Measurements from ENCODE around the gene SHC1. TPM values are rescaled to one million over a fixed set of nuclear protein-coding genes. Genes with fewer than 3 reads are reported as not detected.

Gene SHC1
- 153 TPM for total RNA-seq
- 43.8 TPM for polyA plus RNA-seq (ENCODE audit: insufficient read depth, low read depth, low replicate concordance)
- long read RNA-seq, donor 1, transcript SHC1-210 (12 exons, 3,481 nt), result major isoform, 7 of 112 reads
- long read RNA-seq, donor 1, partial matches to known transcripts, result 5 of 112 reads
- long read RNA-seq, donor 1, other reads (novel, unspliced or antisense), result 96 of 112 reads
- long read RNA-seq, donor 2, transcript SHC1-210 (12 exons, 3,481 nt), result major isoform, 5 of 131 reads
- long read RNA-seq, donor 2, partial matches to known transcripts, result 0 of 131 reads
- long read RNA-seq, donor 2, other reads (novel, unspliced or antisense), result 124 of 131 reads
- long read RNA-seq, donor 3, transcript SHC1-205 (13 exons, 3,062 nt), result major isoform, 5 of 14 reads
- long read RNA-seq, donor 3, partial matches to known transcripts, result 0 of 14 reads
- long read RNA-seq, donor 3, other reads (novel, unspliced or antisense), result 0 of 14 reads
- long read RNA-seq, donor 4, partial matches to known transcripts, result 0 of 10 reads
- long read RNA-seq, donor 4, other reads (novel, unspliced or antisense), result 0 of 10 reads
- long read RNA-seq, donor 5, partial matches to known transcripts, result 0 of 1 reads
- long read RNA-seq, donor 5, other reads (novel, unspliced or antisense), result 0 of 1 reads
- long read RNA-seq, donor 6, partial matches to known transcripts, result 5 of 263 reads
- long read RNA-seq, donor 6, other reads (novel, unspliced or antisense), result 254 of 263 reads
- long read RNA-seq, donor 7, transcript SHC1-210 (12 exons, 3,481 nt), result major isoform, 14 of 85 reads
- long read RNA-seq, donor 7, transcript SHC1-205 (13 exons, 3,062 nt), result major isoform, 14 of 85 reads
- long read RNA-seq, donor 7, partial matches to known transcripts, result 30 of 85 reads
- long read RNA-seq, donor 7, other reads (novel, unspliced or antisense), result 21 of 85 reads
- long read RNA-seq, donor 8, partial matches to known transcripts, result 15 of 132 reads
- long read RNA-seq, donor 8, other reads (novel, unspliced or antisense), result 112 of 132 reads
- long read RNA-seq, donor 9, partial matches to known transcripts, result 0 of 5 reads
- long read RNA-seq, donor 9, other reads (novel, unspliced or antisense), result 0 of 5 reads
- long read RNA-seq, donor 10, partial matches to known transcripts, result 0 of 117 reads
- long read RNA-seq, donor 10, other reads (novel, unspliced or antisense), result 109 of 117 reads

GRCh38 chr1:154970631-154971340 is at the start of gene SHC1:
Gene SHC1 (minus strand): TSS chr1:154970747. CDS start chr1:154970526, 221 bp downstream.
- TF ChIP-seq, protein P1, sequence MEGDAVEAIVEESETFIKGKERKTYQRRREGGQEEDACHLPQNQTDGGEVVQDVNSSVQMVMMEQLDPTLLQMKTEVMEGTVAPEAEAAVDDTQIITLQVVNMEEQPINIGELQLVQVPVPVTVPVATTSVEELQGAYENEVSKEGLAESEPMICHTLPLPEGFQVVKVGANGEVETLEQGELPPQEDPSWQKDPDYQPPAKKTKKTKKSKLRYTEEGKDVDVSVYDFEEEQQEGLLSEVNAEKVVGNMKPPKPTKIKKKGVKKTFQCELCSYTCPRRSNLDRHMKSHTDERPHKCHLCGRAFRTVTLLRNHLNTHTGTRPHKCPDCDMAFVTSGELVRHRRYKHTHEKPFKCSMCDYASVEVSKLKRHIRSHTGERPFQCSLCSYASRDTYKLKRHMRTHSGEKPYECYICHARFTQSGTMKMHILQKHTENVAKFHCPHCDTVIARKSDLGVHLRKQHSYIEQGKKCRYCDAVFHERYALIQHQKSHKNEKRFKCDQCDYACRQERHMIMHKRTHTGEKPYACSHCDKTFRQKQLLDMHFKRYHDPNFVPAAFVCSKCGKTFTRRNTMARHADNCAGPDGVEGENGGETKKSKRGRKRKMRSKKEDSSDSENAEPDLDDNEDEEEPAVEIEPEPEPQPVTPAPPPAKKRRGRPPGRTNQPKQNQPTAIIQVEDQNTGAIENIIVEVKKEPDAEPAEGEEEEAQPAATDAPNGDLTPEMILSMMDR (IDR thresholded peaks at IDR 0.05; ENCODE audit: borderline replicate concordance, extremely low read depth, insufficient read depth), result no peak
- peak within 1 kb of the TSS in 2 of 3 donors; percentile 52 to 78 for H3K9ac ChIP-seq (ENCODE audit: low read length in 3 of 3)
- peaks cover 0 to 25% (median 19%) of the 10 kb centered on the region in 3 donors for H3K36me3 ChIP-seq (ENCODE audit: control insufficient read depth in 2 of 3, insufficient read depth in 3 of 3, low read length in 3 of 3)
- FAIRE-seq (no peak), DNase-seq (peak; percentile 85 to 98 (median 93))
- H3K4me3 ChIP-seq (ENCODE audit: low read length in 3 of 3), result peak within 1 kb of the TSS; percentile 42
- H3K27ac ChIP-seq (ENCODE audit: low read depth in 2 of 2, low read length in 2 of 2), result peak within 1 kb of the TSS; percentile 95 to 98
- intact Hi-C loops (cut with DNase I), result no loop called here
- H3K27me3 ChIP-seq (ENCODE audit: control insufficient read depth, insufficient read depth, low read length), result no peaks in the 10 kb centered on the region
- no peaks in the 10 kb centered on the region for H3K9me3 ChIP-seq (ENCODE audit: control insufficient read depth in 2 of 3, insufficient read depth in 1 of 3, low read length in 3 of 3)
- peaks cover 7 to 24% (median 23%) of the 10 kb centered on the region in 3 donors for H3K4me1 ChIP-seq (ENCODE audit: control insufficient read depth in 2 of 3, insufficient read depth in 2 of 3, low read depth in 1 of 3, low read length in 3 of 3)

DNA sequence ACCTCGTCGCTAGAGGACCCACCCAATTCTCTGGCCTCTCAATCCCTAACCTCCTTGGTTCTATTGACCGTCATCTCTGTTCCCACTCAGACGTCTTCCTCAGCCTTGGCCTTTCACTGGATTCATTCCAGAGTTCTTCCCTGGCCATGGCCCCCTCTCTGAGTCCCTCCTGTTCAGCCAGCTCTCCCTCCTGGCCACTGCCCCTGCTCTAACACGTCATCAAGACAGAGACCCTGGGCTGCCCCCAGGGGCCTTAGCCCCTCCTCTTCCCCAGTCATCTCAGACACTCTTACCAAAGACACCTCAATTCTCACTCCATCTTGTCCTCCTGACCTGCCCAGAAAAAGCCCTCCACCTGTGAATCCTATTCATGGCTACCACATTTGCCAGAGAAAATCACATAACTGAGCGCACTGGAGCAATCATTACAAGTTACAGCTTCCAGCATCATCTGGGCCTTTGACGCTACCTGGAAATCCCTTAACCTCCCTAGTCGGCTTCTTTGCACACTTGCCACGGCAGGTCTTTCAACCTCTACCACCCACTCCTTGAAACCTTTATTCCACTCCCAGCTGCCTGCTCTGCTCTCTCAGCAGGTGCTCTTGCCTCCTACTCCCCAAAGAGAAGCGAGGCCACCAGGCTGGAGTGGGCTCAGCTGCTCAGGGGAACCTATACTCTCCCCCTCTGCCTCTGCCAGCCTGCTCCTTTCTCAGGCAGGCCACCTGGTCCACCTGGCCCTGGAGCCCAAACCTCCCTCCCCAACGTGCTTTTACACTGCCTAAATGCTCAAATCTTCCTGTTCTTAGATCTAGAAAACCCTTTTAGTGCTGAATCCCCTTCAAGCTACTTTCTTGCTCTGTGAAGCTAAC is 49.1 kb upstream of the SHC1 start:
- intact Hi-C loops (cut with DNase I), result no loop called here
- Histone ChIP-seq H3K9me3 (ENCODE audit: control insufficient read depth in 2 of 3, insufficient read depth in 1 of 3, low read length in 3 of 3) (no peaks in the 10 kb centered on the region), H3K36me3 (ENCODE audit: control insufficient read depth in 2 of 3, insufficient read depth in 3 of 3, low read length in 3 of 3) (no peaks in the 10 kb centered on the region), H3K4me3 (ENCODE audit: low read length in 3 of 3) (no peak overlapping the region), H3K27ac (ENCODE audit: low read depth in 2 of 2, low read length in 2 of 2) (no peak overlapping the region), H3K27me3 (ENCODE audit: control insufficient read depth, insufficient read depth, low read length) (no peaks in the 10 kb centered on the region), H3K9ac (ENCODE audit: low read length in 3 of 3) (no peak overlapping the region), H3K4me1 (ENCODE audit: control insufficient read depth in 2 of 3, insufficient read depth in 2 of 3, low read depth in 1 of 3, low read length in 3 of 3) (peaks cover 0 to 16% (median 4%) of the 10 kb centered on the region in 3 donors)
- TF ChIP-seq, protein P1 (IDR thresholded peaks at IDR 0.05; ENCODE audit: borderline replicate concordance, extremely low read depth, insufficient read depth), result no peak
- DNase-seq (peak in 1 of 5 donors; percentile 61), FAIRE-seq (no peak)
